NB4 (cell line): ENCODE measurements around the gene S100A3.

Source experiments
- MAX ChIP-seq: IDR thresholded peaks from 2 replicates; pipeline ENCODE4 v1.6.1; 2011; ENCODE audit warnings: low read depth, low read length
- POLR2A ChIP-seq: IDR thresholded peaks from 2 replicates; pipeline ENCODE4 v1.6.1; 2011; ENCODE audit warnings: mild to moderate bottlenecking; ENCODE audit not compliant: insufficient read length; ENCODE audit errors: extremely low read depth
- TF ChIP-seq, protein P1 (sequence below): IDR thresholded peaks from one replicate; pipeline ENCODE4 v1.5.1; 2012; ENCODE audit warnings: low read depth, low read length

GRCh38 chr1:153570874-153571273, 21.8 kb upstream of the S100A3 start:
- no peak for TF ChIP-seq POLR2A
- TF ChIP-seq, protein P1, sequence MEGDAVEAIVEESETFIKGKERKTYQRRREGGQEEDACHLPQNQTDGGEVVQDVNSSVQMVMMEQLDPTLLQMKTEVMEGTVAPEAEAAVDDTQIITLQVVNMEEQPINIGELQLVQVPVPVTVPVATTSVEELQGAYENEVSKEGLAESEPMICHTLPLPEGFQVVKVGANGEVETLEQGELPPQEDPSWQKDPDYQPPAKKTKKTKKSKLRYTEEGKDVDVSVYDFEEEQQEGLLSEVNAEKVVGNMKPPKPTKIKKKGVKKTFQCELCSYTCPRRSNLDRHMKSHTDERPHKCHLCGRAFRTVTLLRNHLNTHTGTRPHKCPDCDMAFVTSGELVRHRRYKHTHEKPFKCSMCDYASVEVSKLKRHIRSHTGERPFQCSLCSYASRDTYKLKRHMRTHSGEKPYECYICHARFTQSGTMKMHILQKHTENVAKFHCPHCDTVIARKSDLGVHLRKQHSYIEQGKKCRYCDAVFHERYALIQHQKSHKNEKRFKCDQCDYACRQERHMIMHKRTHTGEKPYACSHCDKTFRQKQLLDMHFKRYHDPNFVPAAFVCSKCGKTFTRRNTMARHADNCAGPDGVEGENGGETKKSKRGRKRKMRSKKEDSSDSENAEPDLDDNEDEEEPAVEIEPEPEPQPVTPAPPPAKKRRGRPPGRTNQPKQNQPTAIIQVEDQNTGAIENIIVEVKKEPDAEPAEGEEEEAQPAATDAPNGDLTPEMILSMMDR: no peak
- no peak for TF ChIP-seq MAX
